WTC11 (cell line): ENCODE results near the gene ZNF236.

ENCODE experiments used
- ATF3 ChIP-seq: sonication (generic); formaldehyde crosslinking; conservative IDR thresholded peaks from 2 replicates; pipeline ENCODE4 v1.8.1; 2022; ENCODE audit warnings: mild to moderate bottlenecking, missing genetic modification reagents
- CTCF ChIP-seq: fragments of 200-600 bp; IDR thresholded peaks from 2 replicates; pipeline ENCODE4 v1.8.0; 2022; ENCODE audit warnings: antibody characterized with exemption
- NR2C2 ChIP-seq: sonication (generic); formaldehyde crosslinking; IDR thresholded peaks from 2 replicates; pipeline ENCODE4 v1.8.0; 2022; ENCODE audit warnings: mild to moderate bottlenecking, missing genetic modification reagents

DNA sequence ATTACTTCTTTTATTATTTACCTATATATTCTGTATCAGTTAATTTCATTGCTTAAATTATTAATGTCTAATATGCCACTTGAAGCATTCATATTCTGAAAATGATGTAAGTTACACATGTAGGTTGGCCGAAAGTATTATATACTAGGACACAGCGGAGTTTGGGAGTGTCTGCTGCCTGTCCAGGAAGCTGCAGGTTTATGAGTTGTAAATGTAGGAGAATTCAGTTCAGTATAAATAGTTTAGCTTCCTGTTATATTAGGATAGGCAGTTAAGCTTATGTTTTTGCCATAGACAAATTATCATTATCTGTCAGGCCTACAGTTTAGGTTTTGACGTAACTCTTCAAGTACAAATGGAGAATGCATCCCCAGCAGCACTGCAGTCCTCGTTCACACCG lies 18.9 kb upstream of the ZNF236 start:
- no peak for TF ChIP-seq ATF3 (CRISPR knock-in tag)
- TF ChIP-seq NR2C2, result no peak
- TF ChIP-seq CTCF, result no peak
